LNCaP clone FGC (cell line): ENCODE data around the gene NPAS3.

Experiments used
- DNase-seq: peaks from one replicate; pipeline ENCODE4 v3.0.0-alpha.2; 2011; ENCODE audit warnings: low read depth
- H3K4me3 ChIP-seq: 2 replicates; pipeline ENCODE4 v1.5.1; 2011; ENCODE audit warnings: mild to moderate bottlenecking, low read depth, low read length, control low read depth
- TF ChIP-seq, protein P1 (sequence below): IDR thresholded peaks from 2 replicates; pipeline ENCODE4 v1.5.1; 2012; ENCODE audit warnings: mild to moderate bottlenecking; ENCODE audit not compliant: control insufficient read depth, insufficient read depth; ENCODE audit errors: extremely low read depth

The NPAS3 gene

DNA sequence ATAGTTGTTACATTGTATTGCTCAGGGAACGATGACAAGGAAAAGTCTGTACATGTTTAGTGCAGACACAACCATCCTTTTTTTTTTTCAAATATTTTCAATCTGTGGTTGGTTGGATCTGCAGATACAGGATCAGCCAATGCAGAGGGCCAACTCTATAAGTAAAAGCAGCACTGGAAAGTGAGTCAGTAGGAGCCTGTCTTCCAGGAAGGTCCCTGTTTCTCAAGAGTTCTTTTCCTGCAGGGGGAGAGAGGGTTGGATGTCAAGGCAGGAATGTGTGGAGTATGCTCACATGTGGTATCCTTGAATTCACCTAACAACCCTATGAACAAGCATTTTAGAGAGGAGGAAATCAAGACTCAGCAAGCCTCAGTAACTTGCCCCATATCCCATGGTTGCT, 409.1 kb downstream of the NPAS3 start:
- TF ChIP-seq, protein P1, sequence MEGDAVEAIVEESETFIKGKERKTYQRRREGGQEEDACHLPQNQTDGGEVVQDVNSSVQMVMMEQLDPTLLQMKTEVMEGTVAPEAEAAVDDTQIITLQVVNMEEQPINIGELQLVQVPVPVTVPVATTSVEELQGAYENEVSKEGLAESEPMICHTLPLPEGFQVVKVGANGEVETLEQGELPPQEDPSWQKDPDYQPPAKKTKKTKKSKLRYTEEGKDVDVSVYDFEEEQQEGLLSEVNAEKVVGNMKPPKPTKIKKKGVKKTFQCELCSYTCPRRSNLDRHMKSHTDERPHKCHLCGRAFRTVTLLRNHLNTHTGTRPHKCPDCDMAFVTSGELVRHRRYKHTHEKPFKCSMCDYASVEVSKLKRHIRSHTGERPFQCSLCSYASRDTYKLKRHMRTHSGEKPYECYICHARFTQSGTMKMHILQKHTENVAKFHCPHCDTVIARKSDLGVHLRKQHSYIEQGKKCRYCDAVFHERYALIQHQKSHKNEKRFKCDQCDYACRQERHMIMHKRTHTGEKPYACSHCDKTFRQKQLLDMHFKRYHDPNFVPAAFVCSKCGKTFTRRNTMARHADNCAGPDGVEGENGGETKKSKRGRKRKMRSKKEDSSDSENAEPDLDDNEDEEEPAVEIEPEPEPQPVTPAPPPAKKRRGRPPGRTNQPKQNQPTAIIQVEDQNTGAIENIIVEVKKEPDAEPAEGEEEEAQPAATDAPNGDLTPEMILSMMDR: no peak
- H3K4me3 ChIP-seq: no peak overlapping the region
- no peak for DNase-seq

DNA sequence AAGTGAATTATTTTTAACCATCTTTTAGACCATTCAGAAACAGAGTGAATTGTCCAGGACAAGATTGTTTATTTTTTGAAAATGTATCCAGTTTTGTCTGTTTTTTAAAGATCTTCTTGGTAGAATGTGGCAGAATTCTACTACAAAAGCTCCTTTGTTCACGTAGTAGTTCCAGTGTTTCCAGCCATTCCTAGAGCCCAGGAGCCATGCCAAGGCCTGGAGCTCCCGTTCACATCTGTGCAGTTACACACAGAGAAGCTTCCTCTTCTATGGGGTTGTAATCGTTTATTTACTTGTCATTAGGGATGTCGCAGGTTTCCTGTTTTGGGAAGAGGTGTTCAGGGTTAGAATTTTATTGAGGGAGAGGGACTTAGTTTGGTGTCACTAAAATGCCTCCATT, 409.8 kb downstream of the NPAS3 start:
- DNase-seq: no peak
- no peak overlapping the region for H3K4me3 ChIP-seq
- TF ChIP-seq, protein P1: no peak

DNA sequence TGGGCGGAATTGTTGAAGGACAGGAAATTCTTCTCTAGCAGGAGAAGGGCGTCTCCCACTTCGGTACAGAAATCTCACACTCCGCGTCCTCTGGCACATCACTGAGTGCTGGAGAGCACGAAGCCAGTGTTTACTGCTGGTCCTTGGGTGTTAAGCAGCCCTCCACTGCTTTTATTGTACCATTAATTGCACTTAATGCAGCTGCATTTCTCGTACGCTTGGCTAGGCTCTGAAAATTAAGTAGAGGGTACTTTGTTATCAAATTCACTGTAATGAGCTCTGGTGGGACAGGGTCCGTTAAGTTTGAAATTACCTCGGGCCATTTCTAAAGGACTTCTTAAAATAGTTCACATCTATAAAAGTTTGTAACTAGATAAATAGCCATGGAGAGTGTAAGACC, 411.2 kb downstream of the NPAS3 start:
- no peak for DNase-seq
- no peak overlapping the region for H3K4me3 ChIP-seq

DNA sequence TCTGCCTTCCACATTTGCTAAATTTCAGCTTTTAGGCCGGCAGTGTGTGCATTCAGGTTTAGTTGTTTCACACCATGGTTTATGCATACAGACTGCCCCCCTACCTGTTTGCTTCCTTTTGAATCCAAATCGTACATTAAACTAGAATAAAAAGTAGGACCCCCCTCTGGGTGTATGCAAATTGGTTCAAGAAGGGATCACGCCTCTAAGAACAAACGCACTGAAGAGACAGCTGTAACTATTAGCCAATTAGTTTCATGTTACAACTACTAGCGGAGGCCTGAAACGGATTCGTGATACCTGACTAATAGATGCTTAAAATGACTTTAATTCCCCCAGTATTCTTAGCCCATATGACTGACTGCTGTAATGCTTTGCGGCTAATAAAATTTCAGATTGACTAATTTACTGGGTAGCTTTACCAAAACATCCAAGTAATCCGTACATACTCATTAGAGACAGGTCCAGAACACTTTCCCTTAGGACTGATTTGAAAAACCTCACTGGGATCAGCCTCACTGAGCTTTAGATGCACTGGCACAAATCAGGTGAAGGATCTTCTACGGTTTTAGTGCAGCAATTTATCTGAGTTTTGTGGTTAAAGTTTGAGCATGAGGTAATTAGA, 411.8 kb downstream of the NPAS3 start:
- no peak overlapping the region for H3K4me3 ChIP-seq
- TF ChIP-seq, protein P1: no peak
- no peak for DNase-seq

More for the DNA sequence above, 411.2 kb downstream of the NPAS3 start:
- TF ChIP-seq, protein P1: no peak

DNA sequence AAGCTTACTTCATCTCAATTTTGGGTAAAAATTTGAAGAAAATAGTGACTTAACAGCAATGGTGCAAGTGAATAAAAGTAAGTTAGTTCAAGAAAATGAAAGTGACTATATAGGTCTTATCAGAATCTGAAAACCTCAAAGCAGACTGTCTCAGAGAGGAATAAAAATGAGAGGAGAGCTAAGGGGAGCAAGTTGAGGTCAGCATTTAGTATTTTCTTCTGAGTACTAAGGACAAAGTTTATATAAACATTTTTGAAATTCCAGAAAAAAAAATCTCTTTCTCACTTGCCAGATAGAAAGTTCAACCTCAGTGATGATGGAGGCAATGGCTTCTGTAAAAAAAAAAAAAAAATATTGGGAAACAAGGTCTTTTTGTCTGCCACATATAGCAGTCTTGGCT, 414.1 kb downstream of the NPAS3 start:
- TF ChIP-seq, protein P1: no peak
- H3K4me3 ChIP-seq: no peak overlapping the region
- DNase-seq: no peak

DNA sequence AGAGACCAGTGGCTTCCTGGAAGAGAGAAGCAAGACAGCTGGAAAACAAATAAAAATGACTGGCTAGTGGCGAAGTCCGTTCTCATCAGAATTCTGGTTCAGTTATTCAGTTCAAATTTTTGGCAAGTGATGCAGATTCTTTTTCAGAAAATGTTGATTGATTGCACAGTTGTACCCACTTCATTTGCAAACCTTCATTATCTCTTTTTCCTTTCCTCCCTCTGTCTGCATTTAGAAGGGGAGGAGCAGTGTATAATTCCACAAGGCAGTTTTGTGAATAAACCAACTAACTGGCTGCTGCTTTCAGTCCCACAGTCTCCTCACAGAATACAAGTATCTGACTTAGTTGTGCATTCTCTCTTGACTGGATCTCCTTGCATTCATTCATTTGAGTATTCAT, 417.5 kb downstream of the NPAS3 start:
- TF ChIP-seq, protein P1: no peak
- no peak for DNase-seq
- H3K4me3 ChIP-seq: no peak overlapping the region
